ENCODE data around the gene PREP. TPM values are rescaled to one million over a fixed set of nuclear protein-coding genes. Genes with fewer than 3 reads are reported as not detected.

Gene PREP
- total RNA-seq, 1 donor, result 17.7 TPM

DNA sequence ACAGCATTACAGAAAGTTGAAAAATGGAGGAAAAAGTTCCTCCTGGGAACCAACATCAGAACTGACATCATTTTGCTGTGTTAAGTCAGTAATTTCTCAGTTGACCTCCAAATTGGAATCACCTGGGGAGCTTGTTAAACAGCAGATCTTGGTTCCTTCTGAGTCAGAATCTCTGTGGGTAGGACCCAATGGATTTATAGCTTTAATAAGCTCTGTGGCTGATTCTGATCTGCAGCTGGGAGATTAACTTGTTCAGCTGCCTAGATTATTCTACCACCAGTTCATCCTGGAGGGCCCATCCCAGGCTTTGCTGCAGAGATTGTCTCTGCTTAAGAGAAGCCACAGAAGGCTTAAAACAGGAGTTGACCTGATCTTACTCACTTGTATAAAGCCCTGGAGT is 132.4 kb downstream of the PREP start:
- H4K20me1 ChIP-seq (ENCODE audit: insufficient read depth, low read length), result no peaks in the 10 kb centered on the region
- no peak overlapping the region for H2AFZ ChIP-seq (ENCODE audit: low read length)
- H3K4me2 ChIP-seq (ENCODE audit: insufficient read depth, low read length), result no peak overlapping the region
- H3K27ac ChIP-seq (ENCODE audit: low read depth, low read length), result no peak overlapping the region
- no peaks in the 10 kb centered on the region for H3K27me3 ChIP-seq (ENCODE audit: insufficient read depth, low read length)
- peaks cover 2% of the 10 kb centered on the region for H3K36me3 ChIP-seq (ENCODE audit: insufficient read depth, low read length)
- no peaks in the 10 kb centered on the region for H3K79me2 ChIP-seq (ENCODE audit: insufficient read depth, low read length)
- TF ChIP-seq, protein P1, sequence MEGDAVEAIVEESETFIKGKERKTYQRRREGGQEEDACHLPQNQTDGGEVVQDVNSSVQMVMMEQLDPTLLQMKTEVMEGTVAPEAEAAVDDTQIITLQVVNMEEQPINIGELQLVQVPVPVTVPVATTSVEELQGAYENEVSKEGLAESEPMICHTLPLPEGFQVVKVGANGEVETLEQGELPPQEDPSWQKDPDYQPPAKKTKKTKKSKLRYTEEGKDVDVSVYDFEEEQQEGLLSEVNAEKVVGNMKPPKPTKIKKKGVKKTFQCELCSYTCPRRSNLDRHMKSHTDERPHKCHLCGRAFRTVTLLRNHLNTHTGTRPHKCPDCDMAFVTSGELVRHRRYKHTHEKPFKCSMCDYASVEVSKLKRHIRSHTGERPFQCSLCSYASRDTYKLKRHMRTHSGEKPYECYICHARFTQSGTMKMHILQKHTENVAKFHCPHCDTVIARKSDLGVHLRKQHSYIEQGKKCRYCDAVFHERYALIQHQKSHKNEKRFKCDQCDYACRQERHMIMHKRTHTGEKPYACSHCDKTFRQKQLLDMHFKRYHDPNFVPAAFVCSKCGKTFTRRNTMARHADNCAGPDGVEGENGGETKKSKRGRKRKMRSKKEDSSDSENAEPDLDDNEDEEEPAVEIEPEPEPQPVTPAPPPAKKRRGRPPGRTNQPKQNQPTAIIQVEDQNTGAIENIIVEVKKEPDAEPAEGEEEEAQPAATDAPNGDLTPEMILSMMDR (IDR thresholded peaks at IDR 0.05; ENCODE audit: extremely low read depth, low read depth, low read length), result no peak
- no peaks in the 10 kb centered on the region for H3K9me3 ChIP-seq (ENCODE audit: low read depth, low read length)
- H3K4me3 ChIP-seq (ENCODE audit: insufficient read depth, low read length), result no peak overlapping the region
- DNase-seq (ENCODE audit: insufficient read length, low spot score, missing footprints), result no peak
- H3K4me1 ChIP-seq (ENCODE audit: insufficient read depth, low read length), result peaks cover 6% of the 10 kb centered on the region

DNA sequence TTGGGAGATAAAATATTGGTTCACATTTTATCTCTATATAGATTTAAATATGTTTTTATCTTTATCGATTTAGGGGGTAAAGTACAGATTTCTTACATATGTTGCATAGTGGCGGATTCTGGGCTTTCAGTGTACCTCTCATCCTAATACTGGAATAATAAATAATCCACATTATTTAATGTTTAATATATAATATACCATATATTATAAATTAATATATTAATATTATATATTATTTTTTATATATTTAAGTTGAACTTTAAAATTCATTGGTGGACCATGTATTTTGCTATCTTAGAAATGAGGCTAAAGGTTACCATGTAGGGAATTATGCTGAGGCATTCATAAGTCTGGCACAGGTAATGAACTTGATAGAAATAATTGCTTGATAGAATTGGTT is 133.5 kb downstream of the PREP start:
- Histone ChIP-seq H3K27me3 (ENCODE audit: insufficient read depth, low read length) (no peaks in the 10 kb centered on the region), H2AFZ (ENCODE audit: low read length) (no peak overlapping the region), H3K4me1 (ENCODE audit: insufficient read depth, low read length) (peaks cover 6% of the 10 kb centered on the region), H3K9me3 (ENCODE audit: low read depth, low read length) (no peaks in the 10 kb centered on the region), H3K27ac (ENCODE audit: low read depth, low read length) (no peak overlapping the region), H3K4me3 (ENCODE audit: insufficient read depth, low read length) (no peak overlapping the region), H3K36me3 (ENCODE audit: insufficient read depth, low read length) (no peaks in the 10 kb centered on the region), H4K20me1 (ENCODE audit: insufficient read depth, low read length) (no peaks in the 10 kb centered on the region), H3K4me2 (ENCODE audit: insufficient read depth, low read length) (no peak overlapping the region), H3K79me2 (ENCODE audit: insufficient read depth, low read length) (no peaks in the 10 kb centered on the region)
- no peak for DNase-seq (ENCODE audit: insufficient read length, low spot score, missing footprints)
- TF ChIP-seq, protein P1 (IDR thresholded peaks at IDR 0.05; ENCODE audit: extremely low read depth, low read depth, low read length), result no peak

DNA sequence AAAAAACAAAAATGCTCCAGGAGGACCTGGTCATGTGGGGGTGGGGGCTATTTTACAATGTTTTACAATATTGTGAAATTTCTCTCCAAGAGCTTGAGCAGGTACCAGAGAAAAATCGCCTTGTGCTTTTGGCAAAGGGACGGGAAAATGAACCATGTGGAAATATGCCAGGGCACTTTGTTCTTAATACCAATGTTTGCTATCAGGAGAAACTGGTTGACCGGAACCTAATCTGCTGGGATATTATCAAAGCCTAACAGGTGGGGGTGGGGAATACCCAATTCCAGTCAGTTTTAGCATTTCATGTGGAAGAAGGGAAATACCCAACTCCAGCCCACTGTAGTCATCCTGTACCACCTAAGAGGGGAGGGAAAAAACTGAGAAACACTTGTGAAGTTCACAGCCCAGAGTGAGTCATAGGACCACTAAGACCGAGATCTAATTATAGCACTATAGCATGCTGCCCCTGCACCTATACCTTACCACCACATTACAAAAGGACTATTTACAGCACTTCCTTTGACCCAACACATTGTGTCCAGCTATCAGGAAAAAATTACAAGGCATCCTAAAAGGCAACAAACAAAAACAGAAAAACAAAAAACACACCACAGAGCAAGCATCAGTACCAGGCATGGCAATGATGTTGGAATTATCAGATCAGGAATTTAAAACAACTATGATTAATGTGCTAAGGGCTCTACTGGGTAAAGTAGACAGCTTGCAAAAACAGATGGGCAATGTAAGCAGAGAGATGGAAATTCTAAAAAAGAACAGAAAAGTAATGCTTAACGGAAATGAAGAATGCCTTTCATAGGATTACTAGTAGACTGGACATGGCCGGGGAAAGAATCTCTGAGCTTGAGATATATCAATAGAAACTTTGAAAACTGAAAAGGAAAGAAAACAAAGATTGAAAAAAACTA is 138.9 kb downstream of the PREP start:
- no peaks in the 10 kb centered on the region for H4K20me1 ChIP-seq (ENCODE audit: insufficient read depth, low read length)
- H3K4me2 ChIP-seq (ENCODE audit: insufficient read depth, low read length), result no peak overlapping the region
- no peaks in the 10 kb centered on the region for H3K9me3 ChIP-seq (ENCODE audit: low read depth, low read length)
- TF ChIP-seq, protein P1 (IDR thresholded peaks at IDR 0.05; ENCODE audit: extremely low read depth, low read depth, low read length), result no peak
- H3K4me3 ChIP-seq (ENCODE audit: insufficient read depth, low read length), result no peak overlapping the region
- H3K79me2 ChIP-seq (ENCODE audit: insufficient read depth, low read length), result no peaks in the 10 kb centered on the region
- peaks cover 5% of the 10 kb centered on the region for H3K27me3 ChIP-seq (ENCODE audit: insufficient read depth, low read length)
- H3K27ac ChIP-seq (ENCODE audit: low read depth, low read length), result no peak overlapping the region
- H2AFZ ChIP-seq (ENCODE audit: low read length), result no peak overlapping the region
- H3K4me1 ChIP-seq (ENCODE audit: insufficient read depth, low read length), result no peaks in the 10 kb centered on the region
- no peak for DNase-seq (ENCODE audit: insufficient read length, low spot score, missing footprints)
- H3K36me3 ChIP-seq (ENCODE audit: insufficient read depth, low read length), result no peaks in the 10 kb centered on the region
